Measurements from ENCODE around the gene GALNT10.

Gene GALNT10

DNA sequence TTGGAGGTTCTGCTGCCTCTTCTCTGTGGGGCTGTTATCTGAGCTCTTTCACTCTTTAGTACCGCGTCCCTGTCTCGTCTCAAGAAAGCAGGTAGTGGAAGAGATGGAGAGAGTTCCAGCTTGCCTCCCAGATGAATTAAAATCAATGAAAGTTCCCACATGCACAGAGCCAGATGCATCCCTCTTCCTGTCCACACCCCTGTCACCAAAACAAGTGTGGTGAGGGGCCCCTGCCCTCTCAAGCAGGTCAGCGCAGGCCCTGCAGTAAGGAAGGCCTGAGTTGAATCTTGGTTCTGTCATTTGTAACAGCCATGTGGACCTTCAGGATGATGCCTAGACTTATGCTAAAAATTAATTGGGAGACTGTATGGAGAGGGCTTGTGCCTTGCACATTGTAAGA lies 26.9 kb downstream of the GALNT10 start:
- no peaks in the 10 kb centered on the region for H3K9me2 ChIP-seq (replicated peaks; ENCODE audit: control insufficient read depth, low read length)
- H4K20me1 ChIP-seq (ENCODE audit: control insufficient read depth, insufficient read depth, low read depth, low read length), result no peaks in the 10 kb centered on the region
- H3K4me1 ChIP-seq (ENCODE audit: control insufficient read depth, low read length), result no peaks in the 10 kb centered on the region
- no peak overlapping the region for H3K27ac ChIP-seq (ENCODE audit: low read depth, low read length)
- no peak overlapping the region for H3K4me3 ChIP-seq (ENCODE audit: low read length)
- no peaks in the 10 kb centered on the region for H3K36me3 ChIP-seq (ENCODE audit: control insufficient read depth, low read length)
- no peaks in the 10 kb centered on the region for H3K27me3 ChIP-seq (ENCODE audit: control insufficient read depth, low read length)
- H3K79me2 ChIP-seq (ENCODE audit: control insufficient read depth, low read length), result no peaks in the 10 kb centered on the region
- no peaks in the 10 kb centered on the region for H3F3A ChIP-seq (ENCODE audit: control insufficient read depth, insufficient read depth)
- H3K4me2 ChIP-seq (ENCODE audit: low read length), result no peak overlapping the region
- H3K9me3 ChIP-seq (ENCODE audit: control insufficient read depth, insufficient read depth, low read length), result no peaks in the 10 kb centered on the region
- no peak for TF ChIP-seq EZH2phosphoT487 (IDR thresholded peaks at IDR 0.05; ENCODE audit: borderline replicate concordance, low read length)
- TF ChIP-seq, protein P1, sequence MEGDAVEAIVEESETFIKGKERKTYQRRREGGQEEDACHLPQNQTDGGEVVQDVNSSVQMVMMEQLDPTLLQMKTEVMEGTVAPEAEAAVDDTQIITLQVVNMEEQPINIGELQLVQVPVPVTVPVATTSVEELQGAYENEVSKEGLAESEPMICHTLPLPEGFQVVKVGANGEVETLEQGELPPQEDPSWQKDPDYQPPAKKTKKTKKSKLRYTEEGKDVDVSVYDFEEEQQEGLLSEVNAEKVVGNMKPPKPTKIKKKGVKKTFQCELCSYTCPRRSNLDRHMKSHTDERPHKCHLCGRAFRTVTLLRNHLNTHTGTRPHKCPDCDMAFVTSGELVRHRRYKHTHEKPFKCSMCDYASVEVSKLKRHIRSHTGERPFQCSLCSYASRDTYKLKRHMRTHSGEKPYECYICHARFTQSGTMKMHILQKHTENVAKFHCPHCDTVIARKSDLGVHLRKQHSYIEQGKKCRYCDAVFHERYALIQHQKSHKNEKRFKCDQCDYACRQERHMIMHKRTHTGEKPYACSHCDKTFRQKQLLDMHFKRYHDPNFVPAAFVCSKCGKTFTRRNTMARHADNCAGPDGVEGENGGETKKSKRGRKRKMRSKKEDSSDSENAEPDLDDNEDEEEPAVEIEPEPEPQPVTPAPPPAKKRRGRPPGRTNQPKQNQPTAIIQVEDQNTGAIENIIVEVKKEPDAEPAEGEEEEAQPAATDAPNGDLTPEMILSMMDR (IDR thresholded peaks at IDR 0.05; ENCODE audit: low read depth, low read length, poor library complexity, severe bottlenecking), result no peak

- H3K4me2 ChIP-seq (ENCODE audit: low read length), result no peak overlapping the region
- no peaks in the 10 kb centered on the region for H3F3A ChIP-seq (ENCODE audit: control insufficient read depth, insufficient read depth)
- no peak overlapping the region for H3K4me3 ChIP-seq (ENCODE audit: low read length)
Measured at GRCh38 chr5:154218786-154219185, 28.3 kb downstream of the GALNT10 start.

GRCh38 chr5:154220625-154221024 lies 30.1 kb downstream of the GALNT10 start:
- Histone ChIP-seq H3K27ac (ENCODE audit: low read depth, low read length) (no peak overlapping the region), H3K9me3 (ENCODE audit: control insufficient read depth, insufficient read depth, low read length) (no peaks in the 10 kb centered on the region), H4K20me1 (ENCODE audit: control insufficient read depth, insufficient read depth, low read depth, low read length) (no peaks in the 10 kb centered on the region)

More at GRCh38 chr5:154218786-154219185, 28.3 kb downstream of the GALNT10 start:
- Histone ChIP-seq H4K20me1 (ENCODE audit: control insufficient read depth, insufficient read depth, low read depth, low read length) (no peaks in the 10 kb centered on the region), H3K36me3 (ENCODE audit: control insufficient read depth, low read length) (no peaks in the 10 kb centered on the region), H3K9me2 (replicated peaks; ENCODE audit: control insufficient read depth, low read length) (no peaks in the 10 kb centered on the region), H3K27me3 (ENCODE audit: control insufficient read depth, low read length) (no peaks in the 10 kb centered on the region), H3K27ac (ENCODE audit: low read depth, low read length) (no peak overlapping the region), H3K79me2 (ENCODE audit: control insufficient read depth, low read length) (no peaks in the 10 kb centered on the region), H3K4me1 (ENCODE audit: control insufficient read depth, low read length) (no peaks in the 10 kb centered on the region), H3K9me3 (ENCODE audit: control insufficient read depth, insufficient read depth, low read length) (no peaks in the 10 kb centered on the region)
- TF ChIP-seq EZH2phosphoT487 (IDR thresholded peaks at IDR 0.05; ENCODE audit: borderline replicate concordance, low read length), result no peak
- TF ChIP-seq, protein P1 (IDR thresholded peaks at IDR 0.05; ENCODE audit: low read depth, low read length, poor library complexity, severe bottlenecking), result no peak

More at GRCh38 chr5:154220625-154221024, 30.1 kb downstream of the GALNT10 start:
- Histone ChIP-seq H3K4me2 (ENCODE audit: low read length) (no peak overlapping the region), H3K4me3 (ENCODE audit: low read length) (no peak overlapping the region), H3K27me3 (ENCODE audit: control insufficient read depth, low read length) (no peaks in the 10 kb centered on the region), H3K79me2 (ENCODE audit: control insufficient read depth, low read length) (no peaks in the 10 kb centered on the region), H3K4me1 (ENCODE audit: control insufficient read depth, low read length) (no peaks in the 10 kb centered on the region), H3K9me2 (replicated peaks; ENCODE audit: control insufficient read depth, low read length) (no peaks in the 10 kb centered on the region), H3K36me3 (ENCODE audit: control insufficient read depth, low read length) (no peaks in the 10 kb centered on the region), H3F3A (ENCODE audit: control insufficient read depth, insufficient read depth) (no peaks in the 10 kb centered on the region)
- TF ChIP-seq, protein P1 (IDR thresholded peaks at IDR 0.05; ENCODE audit: low read depth, low read length, poor library complexity, severe bottlenecking), result no peak
- TF ChIP-seq EZH2phosphoT487 (IDR thresholded peaks at IDR 0.05; ENCODE audit: borderline replicate concordance, low read length), result no peak
